ENCODE data around the gene ERC1. TPM values are rescaled to one million over a fixed set of nuclear protein-coding genes. Genes with fewer than 3 reads are reported as not detected.
A peak's percentile ranks its signal among the peaks of the same experiment; 100 is the strongest.

Gene ERC1
- total and polyA plus RNA-seq, 2 of the 4 experiments (the other 2 are of a cell fraction), result 11.6 to 25.6 TPM

- Histone ChIP-seq H3K4me1 (ENCODE audit: control insufficient read depth, insufficient read depth, low read length) (peaks cover 44% of the 10 kb centered on the region), H4K20me1 (ENCODE audit: insufficient read depth, low read length) (peaks cover 54% of the 10 kb centered on the region), H3K56ac (ENCODE audit: extremely low read depth, insufficient read depth, low read length) (peak overlapping the region; percentile 26; the same call in 1 of the 2 replicates), H3K79me1 (ENCODE audit: low read depth in 1 of 2, low read length in 2 of 2) (peaks cover 7 to 81% of the 10 kb centered on the region in 2 experiments; a peak in 3 of 4 replicates), H4K91ac (ENCODE audit: insufficient read depth, low read depth, low read length) (peak overlapping the region; percentile 32), H4K8ac (ENCODE audit: low read depth in 2 of 2, low read length in 2 of 2) (peak overlapping the region in 1 of 2 experiments; percentile 24; a peak in 1 of 4 replicates), H2AK9ac (replicated peaks; ENCODE audit: low read depth, low read length, poor library complexity) (peak overlapping the region; percentile 93), H3K9me3 (ENCODE audit: control insufficient read depth, insufficient read depth, low read length) (no peaks in the 10 kb centered on the region), H2BK5ac (ENCODE audit: low read depth, low read length, poor library complexity, severe bottlenecking) (no peak overlapping the region), H2AFZ (replicated peaks; ENCODE audit: low read length, poor library complexity) (peak overlapping the region; percentile 81), H3K14ac (replicated peaks; ENCODE audit: low read depth, low read length) (peak overlapping the region; percentile 92), H2BK15ac (ENCODE audit: low read depth, low read length) (no peak overlapping the region), H3K4ac (ENCODE audit: low read depth, low read length) (peak overlapping the region; percentile 67), H3K4me3 (ENCODE audit: insufficient read depth, low read depth, low read length) (peak overlapping the region; percentile 58), H3K23ac (ENCODE audit: low read depth, low read length) (peak overlapping the region; percentile 97), H3K27me3 (ENCODE audit: control insufficient read depth, insufficient read depth, low read length) (no peaks in the 10 kb centered on the region), H3K18ac (ENCODE audit: low read depth, low read length) (no peak overlapping the region), H2BK20ac (ENCODE audit: low read depth, low read length) (no peak overlapping the region), H3K27ac (ENCODE audit: insufficient read depth, low read length) (no peak overlapping the region; the same call in 1 of the 2 replicates), H3K4me2 (ENCODE audit: low read depth, low read length) (peak overlapping the region; percentile 75), H3K36me3 (ENCODE audit: control insufficient read depth, insufficient read depth, low read length) (no peaks in the 10 kb centered on the region), H2BK120ac (ENCODE audit: low read depth, low read length) (peak overlapping the region; percentile 70; the same call in 1 of the 2 replicates), H3K9ac (ENCODE audit: low read depth, low read length) (peak overlapping the region; percentile 60), H4K5ac (ENCODE audit: low read depth, low read length) (no peak overlapping the region), H3K9me1 (ENCODE audit: insufficient read depth, low read length) (peaks cover 35% of the 10 kb centered on the region), H2AK5ac (ENCODE audit: low read depth, low read length) (peak overlapping the region; percentile 57; the same call in 1 of the 2 replicates)
- 87% methylated on average over 9 of the region's 26 CpGs; no CpG with 5 or more reads in 1 of the 2 experiments for WGBS, 2 experiments (ENCODE audit: extremely low coverage in 2 of 2, insufficient read length in 1 of 2)
- ChIA-PET POLR2A (ENCODE audit: unreplicated experiment) (no interaction called here), CTCF (interaction anchor here (1.1 to 1.3 kb wide), 2 partner anchors 32 to 75 kb away, joined by 3 read pairs; no protein-coding TSS in a partner anchor)
- in situ Hi-C loops (cut with MboI; ENCODE audit: low sequenced_read_pairs), result no loop called here
- ATAC-seq (ENCODE audit: low read depth), result no peak
- dilution Hi-C loops (cut with HindIII; ENCODE audit: low sequenced_read_pairs, unreplicated experiment), result no loop called here
- TF ChIP-seq NFE2L2 (IDR thresholded peaks at IDR 0.05; ENCODE audit: low read depth, low read length), result no peak
- TF ChIP-seq USF2 (IDR thresholded peaks at IDR 0.05; ENCODE audit: low read depth, low read length), result no peak
- TF ChIP-seq FOS (IDR thresholded peaks at IDR 0.05; ENCODE audit: low read depth, low read length), result no peak
- no peak for TF ChIP-seq CHD1 (IDR thresholded peaks at IDR 0.05; ENCODE audit: low read depth, low read length)
- TF ChIP-seq MAZ (IDR thresholded peaks at IDR 0.05; ENCODE audit: borderline replicate concordance, low read depth, low read length), result no peak
- TF ChIP-seq RCOR1 (IDR thresholded peaks at IDR 0.05; ENCODE audit: insufficient replicate concordance, low read length), result no peak
- no peak for TF ChIP-seq RFX5 (IDR thresholded peaks at IDR 0.05; ENCODE audit: low read depth, low read length)
- no peak for TF ChIP-seq BHLHE40 (IDR thresholded peaks at IDR 0.05; ENCODE audit: low read depth, low read length)
- TF ChIP-seq MAFK (IDR thresholded peaks at IDR 0.05; ENCODE audit: low read depth, low read length), result no peak
- no peak for TF ChIP-seq CEBPB (IDR thresholded peaks at IDR 0.05; ENCODE audit: low read depth, low read length)
- TF ChIP-seq SMC3 (IDR thresholded peaks at IDR 0.05; ENCODE audit: low read depth, low read length), result no peak
- TF ChIP-seq CTCF (conservative IDR thresholded peaks at IDR 0.05; ENCODE audit: low read depth, low read length), result no peak
- no TSS peak for BruUV-seq (replicated peaks)
- intact Hi-C loops (cut with micrococcal nuclease), result loop anchor here (5.0 kb wide), 1 partner anchor 45 kb away; no protein-coding TSS in a partner anchor
- DNase-seq, result no peak
Measured at GRCh38 chr12:1531654-1532374, 540.8 kb downstream of the ERC1 start.
